GM12865 (cell line): ENCODE measurements around the gene FASLG.

ENCODE experiments used
- DNase-seq: peaks from one replicate; pipeline ENCODE4 v3.0.0; 2010; ENCODE audit warnings: low read depth
- H3K4me3 ChIP-seq: 2 replicates; pipeline ENCODE4 v1.5.1; 2011; ENCODE audit warnings: mild to moderate bottlenecking, low read depth, low read length, control low read depth
- CTCF ChIP-seq: IDR thresholded peaks from 2 replicates; pipeline ENCODE4 v1.5.1; 2011; ENCODE audit warnings: low read length, control low read depth, low read depth, inconsistent platforms; ENCODE audit not compliant: insufficient read depth; ENCODE audit errors: missing control alignments

Gene FASLG

GRCh38 chr1:172630868-172631267, 28.0 kb upstream of the FASLG start:
- no peak for DNase-seq
- no peak overlapping the region for H3K4me3 ChIP-seq
- TF ChIP-seq CTCF = no peak

GRCh38 chr1:172637522-172637921, 21.4 kb upstream of the FASLG start:
- TF ChIP-seq CTCF = no peak
- H3K4me3 ChIP-seq = no peak overlapping the region
- DNase-seq = no peak

GRCh38 chr1:172638249-172638648, 20.7 kb upstream of the FASLG start:
- TF ChIP-seq CTCF = no peak
- DNase-seq = no peak
- no peak overlapping the region for H3K4me3 ChIP-seq

GRCh38 chr1:172638885-172639831, 19.7 kb upstream of the FASLG start:
- DNase-seq = peak; percentile 79

GRCh38 chr1:172640111-172640510, 18.8 kb upstream of the FASLG start:
- H3K4me3 ChIP-seq = no peak overlapping the region
- TF ChIP-seq CTCF = no peak
- no peak for DNase-seq

More at GRCh38 chr1:172638885-172639831, 19.7 kb upstream of the FASLG start:
- no peak overlapping the region for H3K4me3 ChIP-seq
- TF ChIP-seq CTCF = no peak

GRCh38 chr1:172641492-172641891, 17.4 kb upstream of the FASLG start:
- H3K4me3 ChIP-seq = no peak overlapping the region
- no peak for TF ChIP-seq CTCF
- DNase-seq = no peak
